22Rv1 (cell line): ENCODE measurements around the gene IQCM.

Source experiments
- H3K27ac ChIP-seq: fragments of 450-650 bp; 2 replicates; pipeline ENCODE4 v1.5.1; 2017
- ZFX ChIP-seq: fragments of 450-650 bp; IDR thresholded peaks from 2 replicates; pipeline ENCODE4 v1.6.1; 2017; ENCODE audit warnings: antibody characterized with exemption, borderline replicate concordance
- TF ChIP-seq, protein P1 (sequence below): fragments of 450-650 bp; IDR thresholded peaks from 2 replicates; pipeline ENCODE4 v1.5.1; 2017; ENCODE audit warnings: mild to moderate bottlenecking

The IQCM gene

DNA sequence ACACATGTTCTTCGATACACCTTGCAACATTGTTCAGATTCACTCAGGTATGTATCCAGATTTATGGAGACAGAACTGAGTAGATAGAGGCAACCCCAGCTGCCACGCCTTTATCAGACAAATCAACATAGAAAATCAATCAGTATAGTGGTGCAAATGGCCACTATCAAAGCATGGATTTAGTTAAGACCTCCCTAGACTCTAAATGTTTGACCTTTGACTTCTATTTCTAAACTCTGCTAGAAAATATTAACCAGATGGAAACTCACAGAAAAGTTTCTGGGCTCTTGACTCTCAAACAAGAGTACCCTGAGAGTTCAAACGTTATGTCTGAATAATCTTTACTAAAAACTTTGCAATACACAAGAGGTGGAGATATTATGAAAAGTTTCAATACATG lies 411.5 kb downstream of the IQCM start:
- H3K27ac ChIP-seq, result no peak overlapping the region
- TF ChIP-seq ZFX, result no peak
- TF ChIP-seq, protein P1, sequence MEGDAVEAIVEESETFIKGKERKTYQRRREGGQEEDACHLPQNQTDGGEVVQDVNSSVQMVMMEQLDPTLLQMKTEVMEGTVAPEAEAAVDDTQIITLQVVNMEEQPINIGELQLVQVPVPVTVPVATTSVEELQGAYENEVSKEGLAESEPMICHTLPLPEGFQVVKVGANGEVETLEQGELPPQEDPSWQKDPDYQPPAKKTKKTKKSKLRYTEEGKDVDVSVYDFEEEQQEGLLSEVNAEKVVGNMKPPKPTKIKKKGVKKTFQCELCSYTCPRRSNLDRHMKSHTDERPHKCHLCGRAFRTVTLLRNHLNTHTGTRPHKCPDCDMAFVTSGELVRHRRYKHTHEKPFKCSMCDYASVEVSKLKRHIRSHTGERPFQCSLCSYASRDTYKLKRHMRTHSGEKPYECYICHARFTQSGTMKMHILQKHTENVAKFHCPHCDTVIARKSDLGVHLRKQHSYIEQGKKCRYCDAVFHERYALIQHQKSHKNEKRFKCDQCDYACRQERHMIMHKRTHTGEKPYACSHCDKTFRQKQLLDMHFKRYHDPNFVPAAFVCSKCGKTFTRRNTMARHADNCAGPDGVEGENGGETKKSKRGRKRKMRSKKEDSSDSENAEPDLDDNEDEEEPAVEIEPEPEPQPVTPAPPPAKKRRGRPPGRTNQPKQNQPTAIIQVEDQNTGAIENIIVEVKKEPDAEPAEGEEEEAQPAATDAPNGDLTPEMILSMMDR, result no peak

DNA sequence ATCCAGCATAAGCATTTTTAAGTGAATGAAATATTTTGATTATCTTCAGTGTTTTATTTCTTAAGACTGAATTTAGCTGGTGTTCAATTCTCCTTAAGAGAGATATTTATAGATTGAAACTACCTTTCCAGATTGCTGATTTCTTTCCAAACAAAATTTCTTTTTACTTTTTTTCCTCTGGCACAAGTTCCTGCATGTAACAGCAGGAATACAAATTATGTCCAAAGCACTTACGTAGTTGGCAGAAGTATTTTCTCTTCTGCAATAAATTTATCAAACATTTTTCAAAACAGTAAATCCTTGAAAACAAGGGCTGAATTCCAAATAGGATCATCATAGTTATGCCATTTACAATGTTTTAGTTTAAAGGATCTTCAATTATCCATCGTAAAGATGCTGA lies 412.6 kb downstream of the IQCM start:
- TF ChIP-seq ZFX, result no peak
- TF ChIP-seq, protein P1, result no peak
- no peak overlapping the region for H3K27ac ChIP-seq

DNA sequence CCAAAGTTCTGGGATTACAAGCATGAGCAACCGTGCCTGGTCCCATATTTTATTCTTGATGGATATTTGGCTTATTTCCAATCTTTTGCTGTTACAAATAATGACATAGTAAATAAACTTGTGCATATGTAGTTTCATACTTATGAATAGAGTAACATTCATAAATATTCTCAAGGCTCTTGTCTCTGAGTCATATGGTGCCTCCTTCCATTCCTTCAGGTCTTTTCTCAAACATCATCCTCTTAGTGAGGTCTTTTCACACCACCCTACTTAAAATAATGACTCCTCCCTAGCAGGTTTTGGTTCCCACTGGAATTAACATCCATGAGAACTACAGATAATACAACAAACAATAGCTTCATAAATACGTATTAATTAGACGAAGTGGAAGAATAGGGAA lies 416.6 kb downstream of the IQCM start:
- H3K27ac ChIP-seq, result no peak overlapping the region
- no peak for TF ChIP-seq ZFX
- TF ChIP-seq, protein P1, result no peak

DNA sequence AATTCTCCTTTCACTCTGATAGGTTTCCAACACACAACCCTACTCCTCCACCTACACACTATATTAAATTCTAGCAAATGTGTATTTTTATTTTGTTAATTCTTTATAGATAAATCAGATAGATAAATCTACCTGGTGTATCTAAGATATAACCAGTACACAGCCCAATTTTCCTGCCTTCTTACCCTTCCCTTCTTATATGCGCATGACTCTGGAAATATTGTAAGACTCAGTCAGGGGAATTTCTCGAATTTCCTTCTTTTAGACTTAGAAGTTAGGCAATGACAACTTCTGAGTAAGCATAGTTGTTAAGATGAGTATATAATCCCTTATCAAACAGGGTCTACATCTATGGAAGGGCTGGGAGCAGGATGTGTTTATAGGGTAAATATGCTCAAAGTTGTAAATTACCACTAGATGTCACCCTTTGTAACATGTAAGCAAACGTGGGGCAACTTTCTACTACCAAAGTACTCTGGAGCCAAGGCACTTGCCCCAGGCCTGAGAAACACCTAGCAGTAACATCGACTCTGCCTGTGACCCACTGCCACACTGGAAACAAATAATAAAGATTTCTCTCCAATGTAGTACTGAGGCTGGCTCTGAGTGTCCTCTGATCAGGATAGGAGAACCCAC lies 444.7 kb downstream of the IQCM start:
- no peak for TF ChIP-seq ZFX
- TF ChIP-seq, protein P1, result peak; percentile 73
- peak overlapping the region; percentile 17; the same call in 1 of the 2 replicates for H3K27ac ChIP-seq

DNA sequence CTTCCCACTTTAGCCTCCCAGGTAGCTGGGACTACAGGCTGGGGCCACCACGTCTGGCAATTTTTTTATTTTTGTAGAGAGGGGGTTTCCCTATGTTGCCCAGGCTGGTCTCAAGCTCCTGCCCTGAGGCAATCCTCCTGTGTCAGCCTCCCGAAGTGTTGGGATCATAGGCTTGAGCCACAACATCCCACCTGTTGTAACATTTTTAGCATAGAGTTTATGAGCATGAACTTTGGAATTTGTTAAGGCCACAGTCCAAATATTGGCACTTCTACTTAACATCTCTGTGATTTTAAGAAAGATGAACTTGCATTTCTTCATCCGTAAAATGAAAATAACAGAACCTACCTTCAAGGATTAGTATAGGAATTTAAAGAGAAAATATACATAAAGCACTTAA lies 445.6 kb downstream of the IQCM start:
- H3K27ac ChIP-seq, result peak overlapping the region; percentile 17; the same call in 1 of the 2 replicates
- TF ChIP-seq, protein P1, result no peak
- no peak for TF ChIP-seq ZFX

DNA sequence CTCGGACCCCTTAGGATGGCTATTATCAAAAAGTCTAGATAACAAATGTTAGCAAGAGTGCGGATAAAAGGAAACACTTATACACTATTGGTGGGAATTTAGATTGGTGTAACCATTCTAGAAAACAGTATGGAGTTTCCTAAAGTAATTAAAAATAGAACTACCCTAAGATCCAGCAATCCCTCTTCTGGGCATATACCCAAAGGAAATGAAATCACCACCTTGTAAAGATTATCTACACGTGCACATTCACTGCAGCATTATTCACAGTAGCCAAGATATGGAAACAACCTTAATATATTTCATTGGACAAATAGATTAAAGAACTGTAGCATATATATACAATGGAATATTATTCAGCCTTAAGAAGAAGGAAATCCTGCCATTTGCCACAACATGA lies 462.4 kb downstream of the IQCM start:
- no peak overlapping the region for H3K27ac ChIP-seq
- no peak for TF ChIP-seq ZFX
- TF ChIP-seq, protein P1, result no peak

DNA sequence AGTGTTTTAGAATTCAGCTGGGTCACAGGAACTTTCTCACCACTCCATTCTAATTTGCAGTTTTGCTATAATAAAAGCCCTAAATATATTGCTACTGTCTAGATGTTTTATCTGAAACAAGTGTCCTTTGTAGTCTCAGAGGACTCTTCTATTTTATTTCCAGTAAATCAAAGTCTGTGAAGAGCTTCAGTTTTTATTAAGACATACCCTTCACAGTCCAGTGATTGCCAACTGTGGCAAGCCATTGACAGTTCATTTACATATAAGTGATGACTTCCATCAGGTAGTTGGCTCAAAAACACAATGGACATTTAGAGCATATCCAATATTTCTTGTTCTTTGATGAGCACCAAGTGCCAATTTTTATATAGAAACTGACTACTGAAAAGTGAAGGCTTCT lies 466.1 kb downstream of the IQCM start:
- TF ChIP-seq, protein P1, result no peak
- no peak for TF ChIP-seq ZFX
- no peak overlapping the region for H3K27ac ChIP-seq
